ENCODE data around the gene DLL1.

DLL1 gene

GRCh38 chr6:170281331-170282292, 9.3 kb downstream of the DLL1 start:
- no peak for FAIRE-seq

GRCh38 chr6:170280689-170281045, 10.2 kb downstream of the DLL1 start:
- no peak for FAIRE-seq

- FAIRE-seq = no peak
Measured at GRCh38 chr6:170279977-170280688, 10.7 kb downstream of the DLL1 start.

- FAIRE-seq = no peak
Measured at GRCh38 chr6:170279426-170279825, 11.5 kb downstream of the DLL1 start.

GRCh38 chr6:170278743-170279094, 12.2 kb downstream of the DLL1 start:
- FAIRE-seq = no peak

GRCh38 chr6:170277893-170278742, 12.8 kb downstream of the DLL1 start:
- no peak for FAIRE-seq

- no peak for FAIRE-seq
Measured at GRCh38 chr6:170276369-170277057, 14.4 kb downstream of the DLL1 start.

GRCh38 chr6:170274713-170275560, 15.9 kb downstream of the DLL1 start:
- FAIRE-seq = no peak

GRCh38 chr6:170273681-170274080, 17.2 kb downstream of the DLL1 start:
- FAIRE-seq = no peak

- FAIRE-seq = no peak
Measured at GRCh38 chr6:170273191-170273590, 17.7 kb downstream of the DLL1 start.

GRCh38 chr6:170272341-170273065, 18.4 kb downstream of the DLL1 start:
- no peak for FAIRE-seq

- no peak for FAIRE-seq
Measured at GRCh38 chr6:170271771-170272314, 19.0 kb downstream of the DLL1 start.

- FAIRE-seq = no peak
Measured at GRCh38 chr6:170270984-170271593, 19.8 kb downstream of the DLL1 start.

GRCh38 chr6:170269846-170270541, 20.9 kb downstream of the DLL1 start:
- no peak for FAIRE-seq

- FAIRE-seq = no peak
Measured at GRCh38 chr6:170269151-170269845, 21.6 kb downstream of the DLL1 start.

GRCh38 chr6:170268216-170269129, 22.4 kb downstream of the DLL1 start:
- no peak for FAIRE-seq

GRCh38 chr6:170267688-170268087, 23.2 kb downstream of the DLL1 start:
- no peak for FAIRE-seq

Measured in colon (tissue), 2 donors.